Measurements from ENCODE around the gene DPY30. TPM values are rescaled to one million over a fixed set of nuclear protein-coding genes. Genes with fewer than 3 reads are reported as not detected.

The DPY30 gene
- total RNA-seq, 1 donor from 2014 or later = 75.7 TPM

- DNase-seq = peak; percentile 48
These were observed 29.9 kb downstream of the DPY30 start for GRCh38 chr2:32009516-32010256.

GRCh38 chr2:32008805-32009515 lies 30.6 kb downstream of the DPY30 start:
- DNase-seq = peak; percentile 37

- no peak for DNase-seq
These were observed 32.5 kb downstream of the DPY30 start for GRCh38 chr2:32007121-32007391.

GRCh38 chr2:32005371-32005976 lies 34.1 kb downstream of the DPY30 start:
- no peak for DNase-seq

GRCh38 chr2:32003791-32004190 lies 35.8 kb downstream of the DPY30 start:
- no peak for DNase-seq

GRCh38 chr2:32002406-32002805 lies 37.2 kb downstream of the DPY30 start:
- no peak for DNase-seq

GRCh38 chr2:31999438-31999837 lies 40.2 kb downstream of the DPY30 start:
- DNase-seq = no peak

GRCh38 chr2:31998731-31999383 lies 40.7 kb downstream of the DPY30 start:
- DNase-seq = no peak

- peak; percentile 41 for DNase-seq
These were observed 42.0 kb downstream of the DPY30 start for GRCh38 chr2:31997653-31998052.

- DNase-seq = no peak
These were observed 42.9 kb downstream of the DPY30 start for GRCh38 chr2:31996571-31997150.

GRCh38 chr2:31992934-31993333 lies 46.7 kb downstream of the DPY30 start:
- no peak for DNase-seq

- DNase-seq = no peak
These were observed 47.5 kb downstream of the DPY30 start for GRCh38 chr2:31992025-31992579.

- no peak for DNase-seq
These were observed 49.7 kb downstream of the DPY30 start for GRCh38 chr2:31989946-31990345.

- DNase-seq = peak; percentile 69
These were observed 52.0 kb downstream of the DPY30 start for GRCh38 chr2:31987454-31988220.

GRCh38 chr2:31986906-31987305 lies 52.7 kb downstream of the DPY30 start:
- DNase-seq = no peak

- no peak for DNase-seq
These were observed 55.7 kb downstream of the DPY30 start for GRCh38 chr2:31983762-31984467.

GRCh38 chr2:31980674-31981356 lies 58.8 kb downstream of the DPY30 start:
- DNase-seq = peak; percentile 70

GRCh38 chr2:31979956-31980355 lies 59.6 kb downstream of the DPY30 start:
- DNase-seq = no peak

GRCh38 chr2:31979018-31979417 lies 60.6 kb downstream of the DPY30 start:
- DNase-seq = no peak

GRCh38 chr2:31978436-31978835 lies 61.2 kb downstream of the DPY30 start:
- no peak for DNase-seq

Measured in dermis blood vessel endothelial cell (primary cell).